Limb (tissue), 2 donors: ENCODE measurements around the gene PACS2.

ENCODE experiments used
- DNase-seq, 2 donors: peaks; one replicate each; pipeline ENCODE4 v3.0.0-alpha.2; 2016; ENCODE audit errors: extremely low spot score in 2 of 2

The PACS2 gene

DNA sequence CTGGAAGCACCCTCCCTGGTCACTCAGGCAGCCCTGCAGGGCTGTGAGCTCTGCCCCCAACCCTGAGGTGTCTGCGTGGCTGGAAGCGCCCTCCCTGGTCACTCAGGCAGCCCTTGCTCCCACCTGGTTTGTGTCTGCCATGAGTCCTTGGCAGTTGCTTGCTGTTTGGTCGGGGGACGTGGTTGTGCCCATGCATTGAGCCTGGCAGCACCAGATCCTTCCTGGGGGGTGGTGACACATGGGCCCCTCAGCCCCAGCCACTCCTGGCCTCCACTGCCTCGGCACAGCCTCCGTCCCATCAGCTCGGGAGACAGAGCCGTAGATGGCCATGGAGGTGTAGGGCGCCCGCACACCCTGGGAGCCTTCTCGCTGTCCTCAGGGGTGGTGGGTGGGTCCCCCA is 124.6 kb downstream of the PACS2 start:
- DNase-seq, result no peak

DNA sequence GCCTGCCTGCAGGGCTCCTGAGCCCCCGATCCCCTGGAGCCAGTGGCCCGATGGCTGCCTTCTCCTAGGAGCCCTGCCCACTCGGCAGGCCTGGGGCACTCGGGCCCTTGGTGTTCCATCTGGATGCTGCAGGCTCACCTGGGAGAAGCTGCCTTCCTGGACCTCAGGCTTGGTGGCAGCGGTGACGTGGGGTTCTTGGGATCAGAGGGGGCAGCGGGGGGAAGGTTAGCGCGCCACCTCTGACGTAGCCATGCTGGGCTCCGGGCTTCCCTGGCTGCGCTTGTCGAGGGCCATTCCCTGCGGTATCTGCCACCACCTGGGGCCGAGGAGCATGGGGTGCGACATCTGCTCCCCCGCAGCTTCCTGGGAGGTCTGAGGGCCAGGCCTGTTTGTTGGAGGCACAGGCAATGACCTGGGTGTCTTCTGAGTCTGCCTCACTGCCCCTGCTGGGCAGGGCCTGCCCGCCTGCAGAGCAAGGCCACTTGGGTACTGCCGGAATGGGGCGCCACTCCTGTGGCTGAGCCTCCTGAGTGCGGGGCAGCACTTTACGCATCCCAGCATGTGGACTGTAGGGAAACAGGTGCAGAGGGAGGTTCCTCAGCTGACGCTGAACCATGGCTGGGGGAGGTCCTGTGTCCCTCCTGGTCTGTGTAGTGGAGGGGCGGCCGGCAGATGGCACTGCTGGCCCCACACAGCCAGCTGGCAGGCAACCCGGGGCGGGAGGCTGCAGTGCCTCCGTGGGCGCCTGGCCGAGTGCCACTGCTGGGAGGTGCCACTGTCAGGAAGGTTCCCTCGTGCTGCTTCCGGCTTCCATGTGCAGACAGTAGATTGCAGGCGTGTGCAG is 125.4 kb downstream of the PACS2 start:
- DNase-seq, result no peak

DNA sequence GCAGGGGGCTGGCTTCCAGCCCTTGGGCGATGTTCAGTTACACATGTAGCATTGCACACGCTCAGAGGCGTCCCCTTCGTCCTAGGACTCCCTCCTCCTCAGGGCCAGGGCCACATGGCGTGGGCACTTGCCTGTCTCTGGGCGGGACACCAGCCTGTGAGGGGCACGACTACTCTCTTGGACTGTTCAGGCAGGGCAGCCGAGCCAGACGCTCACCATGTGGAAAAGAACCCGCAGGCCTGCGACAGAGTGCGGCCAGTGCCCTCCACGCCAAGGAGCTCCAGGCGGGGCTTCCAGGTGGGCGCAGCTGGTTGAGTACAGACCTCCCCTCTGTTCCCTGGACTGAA is 126.0 kb downstream of the PACS2 start:
- no peak for DNase-seq

DNA sequence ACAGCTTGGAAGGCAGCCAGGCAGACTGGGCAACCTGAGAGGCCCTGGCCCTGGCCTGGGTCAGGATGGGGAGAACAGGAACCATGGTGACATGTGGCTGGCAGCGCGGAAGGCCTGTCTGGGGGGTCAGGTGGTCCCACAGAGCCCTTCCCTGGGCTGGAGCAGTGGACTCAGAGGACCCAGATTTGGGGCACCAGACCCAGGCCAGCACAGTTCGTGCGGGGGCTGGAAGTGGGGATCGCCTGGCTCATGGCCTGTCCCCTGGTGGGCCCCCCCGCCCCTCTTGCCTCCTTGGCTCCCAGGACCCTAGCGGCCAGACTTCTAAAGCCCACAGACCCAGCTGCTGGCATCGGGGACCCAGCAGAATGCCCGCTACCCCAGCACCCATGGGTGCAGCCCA is 126.4 kb downstream of the PACS2 start:
- no peak for DNase-seq

DNA sequence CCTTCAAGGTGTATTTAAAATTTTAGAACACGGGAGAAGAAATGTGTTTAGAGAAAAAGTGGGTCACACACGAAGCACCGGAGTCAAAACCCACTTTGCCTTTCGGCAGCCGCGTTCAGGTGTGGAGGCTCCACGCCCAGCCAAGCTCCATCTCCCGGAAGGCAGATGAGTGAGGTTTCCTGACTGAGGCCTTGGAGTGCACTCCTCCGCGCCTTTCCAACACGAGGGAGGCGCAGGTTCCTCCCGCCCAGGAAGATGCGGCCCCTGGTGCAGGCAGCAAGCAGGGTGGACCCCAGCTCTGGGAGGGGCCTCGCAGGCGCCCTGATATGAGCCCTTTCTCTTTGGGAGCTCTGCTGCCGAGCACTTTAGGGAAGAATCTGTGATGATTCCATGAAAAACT is 127.6 kb downstream of the PACS2 start:
- DNase-seq, result no peak

DNA sequence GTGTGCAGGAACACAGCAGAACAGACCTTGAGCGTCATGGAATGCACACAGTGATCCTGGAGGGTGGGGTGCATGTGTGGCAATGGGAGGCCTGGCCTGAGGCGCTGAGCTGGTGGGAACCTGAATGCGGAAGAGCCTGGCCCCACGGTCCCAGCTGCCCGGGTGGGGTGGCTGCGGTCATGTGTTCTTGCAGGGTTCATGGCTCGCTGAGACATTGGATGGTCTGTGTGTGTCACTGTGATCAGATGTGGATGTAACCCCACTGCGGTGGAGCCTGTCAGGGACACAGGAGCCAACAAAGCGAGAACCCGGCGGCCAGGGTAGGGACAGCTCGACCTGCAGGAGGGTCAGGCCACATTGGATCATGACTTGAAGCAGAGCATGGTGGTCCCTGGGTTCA is 128.3 kb downstream of the PACS2 start:
- no peak for DNase-seq

DNA sequence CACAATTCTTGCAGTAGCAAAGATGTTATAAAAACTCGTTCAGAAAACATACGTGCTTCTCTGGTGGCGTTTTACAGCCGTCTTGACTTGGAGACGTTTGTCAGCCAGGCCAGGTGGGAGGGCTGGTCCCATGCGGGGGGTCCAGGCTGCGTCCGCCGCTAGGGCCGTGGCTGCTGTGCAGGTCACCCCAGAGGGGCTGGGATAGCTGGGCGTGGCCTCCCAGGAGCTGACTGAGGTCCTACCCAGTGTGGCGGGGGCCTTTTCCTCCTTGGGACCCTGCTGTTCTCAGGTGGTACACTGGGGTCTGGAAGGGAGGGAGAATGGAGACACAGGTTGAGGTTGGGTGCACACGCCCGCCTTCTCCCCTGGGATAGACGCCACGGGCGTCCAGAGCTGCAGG is 130.3 kb downstream of the PACS2 start:
- DNase-seq, result no peak

DNA sequence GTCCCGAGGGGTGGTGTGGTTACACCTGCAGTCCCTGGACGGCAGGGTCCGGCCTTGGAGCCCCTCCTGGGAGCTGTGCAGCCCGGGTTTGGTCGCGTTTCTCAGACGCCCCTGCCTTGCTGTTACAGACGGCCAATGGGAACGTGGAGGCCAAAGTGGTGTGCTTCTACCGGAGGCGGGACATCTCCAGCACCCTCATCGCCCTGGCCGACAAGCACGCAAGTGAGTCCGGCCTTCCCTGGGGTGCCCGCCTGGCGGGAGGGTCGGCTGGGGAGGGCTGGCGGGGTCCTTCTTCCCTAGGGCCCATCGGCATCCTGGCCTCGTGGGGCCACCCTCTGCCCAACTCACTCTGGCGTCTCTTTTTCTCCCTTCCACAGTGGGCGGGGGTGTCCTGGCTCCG is 130.7 kb downstream of the PACS2 start:
- DNase-seq, result no peak

DNA sequence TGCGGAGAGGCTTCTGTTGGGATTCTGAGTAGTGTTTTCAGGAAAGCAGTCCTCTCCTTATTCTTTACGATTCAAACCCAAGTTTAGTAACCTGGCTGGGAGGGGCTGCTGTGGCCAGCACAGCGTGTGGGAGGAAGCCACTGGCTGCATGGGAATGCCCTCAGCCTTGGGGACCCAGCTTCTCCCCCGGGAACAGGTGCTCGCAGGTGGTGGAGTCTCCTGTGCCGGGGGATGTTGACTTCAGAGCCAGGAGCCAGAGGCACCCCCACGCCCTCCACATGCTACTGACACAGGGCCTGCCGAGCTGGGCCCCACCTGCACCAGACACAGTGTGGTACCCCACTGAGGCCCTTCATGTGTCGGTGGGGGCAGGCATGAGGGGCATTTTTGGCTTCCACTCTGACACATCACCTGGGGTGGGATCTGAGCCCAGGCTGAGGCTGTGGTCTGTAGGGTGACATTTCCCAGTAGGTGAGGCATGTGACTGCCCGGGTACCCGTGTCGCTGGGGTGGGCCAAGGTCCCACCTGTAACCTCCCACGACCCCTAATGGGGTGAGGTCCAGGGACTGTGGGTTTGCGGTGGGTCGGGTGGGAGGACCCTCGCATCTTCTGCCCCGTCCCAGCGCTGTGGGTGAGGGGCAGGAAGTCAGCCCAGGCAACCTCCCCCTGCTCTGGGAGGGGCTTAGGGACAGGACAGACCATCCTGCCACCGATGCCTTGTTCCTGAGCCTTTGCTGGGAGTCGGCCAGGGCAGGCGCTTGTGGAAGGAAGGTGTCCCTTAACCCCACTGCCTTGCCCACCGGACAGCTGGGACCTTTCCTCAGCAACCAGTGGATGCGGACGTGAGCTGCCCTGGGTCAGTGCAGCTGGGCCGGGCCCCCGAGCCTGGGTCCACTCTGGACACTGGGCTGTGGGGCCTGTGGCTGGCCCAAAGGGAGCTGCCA is 131.6 kb downstream of the PACS2 start:
- DNase-seq, result no peak

DNA sequence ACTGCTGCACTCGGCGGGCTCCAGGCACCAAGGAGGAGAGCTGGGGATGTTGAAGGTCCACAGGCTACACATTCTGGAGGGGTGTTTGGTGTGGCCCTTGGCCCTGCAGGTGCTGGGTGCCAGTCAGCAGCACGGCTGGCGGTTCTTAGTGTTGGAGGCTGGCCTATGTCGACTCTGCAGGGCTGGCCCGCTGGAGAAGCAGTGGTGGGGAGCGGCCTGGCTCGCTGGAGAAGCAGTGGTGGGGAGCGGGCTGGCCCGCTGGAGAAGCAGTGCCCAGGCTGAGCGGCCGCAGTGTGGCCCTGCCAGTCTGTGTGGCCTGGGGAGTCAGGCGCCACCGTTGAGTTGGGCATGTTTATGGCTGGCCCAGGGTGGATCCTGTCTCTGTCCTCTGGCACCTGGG is 132.4 kb downstream of the PACS2 start:
- no peak for DNase-seq
